Panc1 (cell line): ENCODE data around the gene WT1.

Source experiments
- CTCF ChIP-seq: fragments of 450-650 bp; IDR thresholded peaks from 2 replicates; pipeline ENCODE4 v1.5.1; 2017; ENCODE audit warnings: mild to moderate bottlenecking
- POLR2AphosphoS5 ChIP-seq: IDR thresholded peaks from 2 replicates; pipeline ENCODE4 v1.6.1; 2012; ENCODE audit warnings: mild to moderate bottlenecking, low read depth, low read length, moderate library complexity
- REST ChIP-seq, 2 experiments: IDR thresholded peaks; 2 replicates each; pipeline ENCODE4 v1.6.1; 2011 to 2012; ENCODE audit warnings: low read depth in 2 of 2, control low read depth in 1 of 2, low read length in 1 of 2, mild to moderate bottlenecking in 1 of 2, moderate library complexity in 1 of 2; ENCODE audit not compliant: insufficient read depth in 1 of 2

GRCh38 chr11:32418836-32419235 is 16.5 kb downstream of the WT1 start:
- no peak for TF ChIP-seq REST (IDR thresholded peaks at IDR 0.05; ENCODE audit: insufficient read depth in 1 of 2, low read depth in 2 of 2, low read length in 1 of 2)
- TF ChIP-seq CTCF, result no peak
- TF ChIP-seq POLR2AphosphoS5, result no peak
